Measurements from ENCODE around the gene COA7. TPM values are rescaled to one million over a fixed set of nuclear protein-coding genes. Genes with fewer than 3 reads are reported as not detected.

COA7 gene
- total RNA-seq, 4 donors from 2014 or later, result 8.2 to 26.5 (median 14.0) TPM

DNA sequence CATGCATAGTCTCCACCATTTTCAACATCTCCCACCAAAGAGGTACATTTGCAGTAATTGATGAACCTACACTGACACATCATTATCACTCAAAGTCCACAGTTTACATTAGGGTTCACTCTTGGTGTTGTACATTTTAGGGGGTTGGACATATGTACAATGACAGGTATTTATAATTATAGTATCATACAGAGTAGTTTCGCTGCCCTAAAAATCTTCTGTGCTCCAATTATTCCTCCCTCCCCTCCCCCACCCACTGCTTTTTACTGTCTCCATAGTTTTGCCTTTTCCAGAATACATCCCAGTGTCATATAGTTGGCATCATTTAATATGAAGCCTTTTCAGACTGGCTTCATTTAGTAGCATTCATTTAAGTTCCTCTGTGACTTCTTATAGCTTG lies 13.6 kb downstream of the COA7 start:
- TF ChIP-seq CTCF (IDR thresholded peaks at IDR 0.05), result no peak
- ATAC-seq (ENCODE audit: low FRiP score) (no peak), DNase-seq (ENCODE audit: low spot score) (no peak)

- DNase-seq (ENCODE audit: low spot score) (no peak), ATAC-seq (ENCODE audit: low FRiP score) (no peak)
- TF ChIP-seq CTCF (IDR thresholded peaks at IDR 0.05), result no peak
Observed at GRCh38 chr1:52683367-52683940, 14.7 kb downstream of the COA7 start.

DNA sequence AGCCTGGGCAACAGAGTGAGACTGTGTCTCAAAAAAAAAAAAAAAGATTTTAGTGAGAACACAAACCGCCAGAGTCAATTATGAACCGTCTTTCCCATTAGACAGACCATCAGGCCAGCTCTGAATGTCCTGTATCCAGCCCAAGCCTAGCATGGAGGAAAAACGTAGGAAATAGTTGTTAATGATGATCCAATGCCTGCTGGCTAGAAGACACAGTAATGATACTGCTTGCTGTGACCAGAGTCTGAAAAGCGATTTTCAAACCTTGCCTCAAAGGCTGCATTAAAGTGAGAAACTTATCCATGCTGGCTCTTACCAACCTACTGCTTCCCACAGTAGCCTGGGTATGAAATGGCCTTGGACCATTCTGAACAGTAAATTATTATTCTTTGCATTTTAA lies 17.0 kb downstream of the COA7 start:
- no peak for ATAC-seq (ENCODE audit: low FRiP score)
- TF ChIP-seq CTCF (IDR thresholded peaks at IDR 0.05), result no peak
- no peak for DNase-seq (ENCODE audit: low spot score)

- DNase-seq (ENCODE audit: low spot score), result no peak
- no peak for TF ChIP-seq CTCF (IDR thresholded peaks at IDR 0.05)
- ATAC-seq (ENCODE audit: low FRiP score), result no peak
Observed at GRCh38 chr1:52680353-52680752, 17.8 kb downstream of the COA7 start.

DNA sequence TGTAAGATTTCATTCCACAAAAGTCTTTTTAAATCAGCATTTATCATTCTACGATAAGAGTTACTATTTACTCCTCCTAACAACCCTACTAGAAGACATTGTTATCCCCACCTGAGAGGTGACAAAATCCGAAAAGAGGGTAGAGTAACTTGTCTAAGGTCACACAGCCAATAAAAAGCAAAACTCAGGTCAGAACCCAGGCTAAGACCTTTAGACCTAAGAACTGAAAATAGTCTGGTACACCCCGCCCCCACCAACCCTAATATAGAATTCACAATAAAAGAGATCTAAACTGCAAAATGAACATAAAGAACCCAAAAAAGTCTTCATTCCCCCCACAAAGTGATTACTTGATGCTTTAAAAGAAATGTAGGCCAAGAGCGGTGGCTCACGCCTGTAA lies 18.6 kb downstream of the COA7 start:
- TF ChIP-seq CTCF (IDR thresholded peaks at IDR 0.05), result no peak
- no peak for DNase-seq (ENCODE audit: low spot score)
- no peak for ATAC-seq (ENCODE audit: low FRiP score)

DNA sequence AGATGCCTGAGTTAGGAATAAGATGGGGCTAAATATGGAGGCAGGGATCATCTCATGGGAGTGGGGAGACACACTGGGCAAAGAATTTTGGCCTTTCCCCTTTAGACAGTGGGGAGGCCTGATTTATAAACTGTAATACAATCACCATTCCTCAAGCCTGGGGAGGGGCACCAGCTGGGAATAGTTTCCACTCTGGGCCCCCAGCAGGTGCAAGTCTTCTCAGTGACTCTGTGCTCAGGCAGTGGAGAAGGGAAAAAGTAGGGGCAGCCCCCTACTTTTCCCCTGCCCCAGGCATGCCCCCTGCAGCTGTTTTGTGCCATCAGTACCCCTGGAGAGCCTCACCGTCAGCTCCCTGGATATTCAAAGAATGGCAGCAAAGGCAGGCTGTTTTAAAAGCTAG lies 19.1 kb downstream of the COA7 start:
- no peak for TF ChIP-seq CTCF (IDR thresholded peaks at IDR 0.05)
- ATAC-seq (ENCODE audit: low FRiP score) (no peak), DNase-seq (ENCODE audit: low spot score) (no peak)

- DNase-seq (ENCODE audit: low spot score) (no peak), ATAC-seq (ENCODE audit: low FRiP score) (no peak)
- no peak for TF ChIP-seq CTCF (IDR thresholded peaks at IDR 0.05)
Observed at GRCh38 chr1:52677076-52677806, 20.9 kb downstream of the COA7 start.

Measured in omental fat pad (tissue), 4 donors.